Measurements from ENCODE around the gene XPO1. TPM values are rescaled to one million over a fixed set of nuclear protein-coding genes. Genes with fewer than 3 reads are reported as not detected.

The XPO1 gene
- total RNA-seq = 70.3 and 96.9 TPM in 2 replicates

GRCh38 chr2:61538200-61538919 lies at the start of gene XPO1:
Gene XPO1, minus strand, starts transcription at chr2:61538356. Its CDS starts 4,459 bp downstream, at chr2:61533897.

GRCh38 chr2:61470965-61471904 lies 66.9 kb downstream of the XPO1 start, which contains the start of gene USP34:
Gene USP34, minus strand, starts transcription at chr2:61471087. Its CDS starts 395 bp downstream, at chr2:61470692.

Other genes starting within 250 kb of the XPO1 start
- 45.7 and 99.1 TPM in 2 replicates for gene USP34, start 67.3 kb downstream of the XPO1 start, total RNA-seq